ENCODE data around the gene CCDC137.

DNA sequence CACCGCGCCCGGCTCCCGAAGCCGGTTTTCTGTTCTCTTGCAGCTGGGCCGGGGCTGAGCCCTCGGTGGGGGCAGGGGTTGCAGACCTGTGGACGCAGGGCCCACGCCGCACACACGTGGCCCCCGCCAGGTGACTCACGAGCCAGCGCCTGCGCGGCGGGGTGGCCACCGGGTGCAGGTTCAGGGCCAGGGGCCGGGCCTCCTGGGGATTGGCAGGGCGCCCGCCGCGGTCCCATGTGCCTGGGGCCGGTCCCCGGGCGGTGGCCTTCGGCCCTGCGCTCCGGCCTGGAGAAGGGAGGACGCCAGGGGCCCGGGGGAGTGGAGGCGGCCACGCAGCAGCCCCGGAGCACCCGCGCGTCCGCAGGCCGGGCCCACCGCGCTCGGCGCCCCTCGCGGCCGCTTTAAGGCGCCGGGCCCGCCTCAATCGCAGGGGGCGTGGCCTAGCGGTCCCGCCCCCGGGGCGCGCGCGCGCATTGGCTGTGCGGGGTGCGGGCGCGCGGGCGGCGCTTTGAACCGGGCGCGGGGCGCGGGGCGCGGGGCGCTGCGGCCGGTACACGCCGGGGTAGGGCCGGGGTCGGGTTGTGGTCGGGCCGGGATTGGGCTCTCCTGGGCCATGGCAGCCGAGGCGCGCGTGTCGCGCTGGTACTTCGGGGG lies 45.4 kb downstream of the CCDC137 start, which contains the start of gene SLC25A10:
- TF ChIP-seq YY1 (IDR thresholded peaks at IDR 0.05; ENCODE audit: insufficient read depth, insufficient replicate concordance, low read depth, low read length), result peak; percentile 77
- TF ChIP-seq ZNF24 (IDR thresholded peaks at IDR 0.05), result no peak
- TF ChIP-seq SMYD3 (CRISPR knock-in tag; IDR thresholded peaks at IDR 0.05), result peak; percentile 95
- TF ChIP-seq, protein P1, sequence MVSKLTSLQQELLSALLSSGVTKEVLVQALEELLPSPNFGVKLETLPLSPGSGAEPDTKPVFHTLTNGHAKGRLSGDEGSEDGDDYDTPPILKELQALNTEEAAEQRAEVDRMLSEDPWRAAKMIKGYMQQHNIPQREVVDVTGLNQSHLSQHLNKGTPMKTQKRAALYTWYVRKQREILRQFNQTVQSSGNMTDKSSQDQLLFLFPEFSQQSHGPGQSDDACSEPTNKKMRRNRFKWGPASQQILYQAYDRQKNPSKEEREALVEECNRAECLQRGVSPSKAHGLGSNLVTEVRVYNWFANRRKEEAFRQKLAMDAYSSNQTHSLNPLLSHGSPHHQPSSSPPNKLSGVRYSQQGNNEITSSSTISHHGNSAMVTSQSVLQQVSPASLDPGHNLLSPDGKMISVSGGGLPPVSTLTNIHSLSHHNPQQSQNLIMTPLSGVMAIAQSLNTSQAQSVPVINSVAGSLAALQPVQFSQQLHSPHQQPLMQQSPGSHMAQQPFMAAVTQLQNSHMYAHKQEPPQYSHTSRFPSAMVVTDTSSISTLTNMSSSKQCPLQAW (CRISPR knock-in tag; IDR thresholded peaks at IDR 0.05), result peak; percentile 80
- TF ChIP-seq WIZ (CRISPR knock-in tag; IDR thresholded peaks at IDR 0.05), result peak; percentile 90
- 0 out of 2 replicates have a peak, but pooled peaks have one; percentile 90 for TF ChIP-seq ZNF260 (CRISPR knock-in tag; IDR thresholded peaks at IDR 0.05; ENCODE audit: borderline replicate concordance, low read depth)
- TF ChIP-seq TBP (CRISPR knock-in tag; IDR thresholded peaks at IDR 0.05), result 0 out of 2 replicates have a peak, but pooled peaks have one; percentile 34
- peak; percentile 95 for TF ChIP-seq JUN (CRISPR knock-in tag; IDR thresholded peaks at IDR 0.05)
- TF ChIP-seq ZNF766 (CRISPR knock-in tag; IDR thresholded peaks at IDR 0.05; ENCODE audit: borderline replicate concordance), result peak; percentile 99
- peak; percentile 97; the same call in 1 of the 2 replicates for TF ChIP-seq RORA (CRISPR knock-in tag; IDR thresholded peaks at IDR 0.05)
- TF ChIP-seq SMARCC2 (IDR thresholded peaks at IDR 0.05), result no peak
- TF ChIP-seq MIER2 (CRISPR knock-in tag; IDR thresholded peaks at IDR 0.05), result peak; percentile 83
